GM19397 (cell line): Measurements from ENCODE around the gene ZBED1.
"Not testable (repeated sequence)": the region's sequence is repeated elsewhere in the genome, so short reads cannot be mapped to it uniquely, and the experiment has no call there.

Experiments used
- ATAC-seq: cut with Tn5 transposase; IDR thresholded peaks from one replicate; pipeline ENCODE4 v1.9.1; 2021; ENCODE audit warnings: mild to moderate bottlenecking, moderate library complexity; ENCODE audit not compliant: unreplicated experiment

ZBED1 gene

GRCh38 chrX:2457289-2458133 is 43.3 kb downstream of the ZBED1 start:
- ATAC-seq: no peak

GRCh38 chrX:2456091-2456490 is 44.7 kb downstream of the ZBED1 start:
- not testable (repeated sequence) for ATAC-seq

- not testable (repeated sequence) for ATAC-seq
These were observed 46.2 kb downstream of the ZBED1 start for GRCh38 chrX:2454620-2455019.

- no peak for ATAC-seq
These were observed 48.0 kb downstream of the ZBED1 start for GRCh38 chrX:2452799-2453198.

GRCh38 chrX:2452317-2452784 is 48.4 kb downstream of the ZBED1 start:
- ATAC-seq: no peak

GRCh38 chrX:2451501-2452316 is 49.1 kb downstream of the ZBED1 start:
- no peak for ATAC-seq

- no peak for ATAC-seq
These were observed 50.1 kb downstream of the ZBED1 start for GRCh38 chrX:2450681-2451080.

- ATAC-seq: peak; percentile 46
These were observed 51.5 kb downstream of the ZBED1 start for GRCh38 chrX:2449135-2449886.

- no peak for ATAC-seq
These were observed 53.3 kb downstream of the ZBED1 start for GRCh38 chrX:2447484-2447883.

GRCh38 chrX:2446815-2447214 is 54.0 kb downstream of the ZBED1 start:
- ATAC-seq: no peak

- no peak for ATAC-seq
These were observed 54.8 kb downstream of the ZBED1 start for GRCh38 chrX:2445662-2446623.

- no peak for ATAC-seq
These were observed 58.1 kb downstream of the ZBED1 start for GRCh38 chrX:2442694-2443093.

GRCh38 chrX:2441466-2441865 is 59.3 kb downstream of the ZBED1 start:
- ATAC-seq: no peak

GRCh38 chrX:2439613-2440012 is 61.2 kb downstream of the ZBED1 start:
- ATAC-seq: no peak
